Parathyroid adenoma (tissue), 2 donors: ENCODE measurements around the gene GDPD4.

Source experiments
- H2AFZ ChIP-seq: fragments of 300-600 bp; sonication (generic); one replicate; pipeline ENCODE4 v1.7.0; 2017; ENCODE audit warnings: antibody characterized with exemption, mild to moderate bottlenecking
- H3K27ac ChIP-seq: fragments of 300-600 bp; sonication (generic); one replicate; pipeline ENCODE4 v1.7.0; 2017
- H3K27me3 ChIP-seq: fragments of 300-600 bp; sonication (generic); one replicate; pipeline ENCODE4 v1.7.0; 2017; ENCODE audit warnings: low read length; ENCODE audit not compliant: control insufficient read depth, insufficient read depth
- H3K36me3 ChIP-seq: fragments of 300-600 bp; sonication (generic); one replicate; pipeline ENCODE4 v1.7.0; 2017; ENCODE audit warnings: low read length; ENCODE audit not compliant: control insufficient read depth, insufficient read depth
- H3K4me1 ChIP-seq: fragments of 300-600 bp; sonication (generic); one replicate; pipeline ENCODE4 v1.7.0; 2017; ENCODE audit warnings: control low read depth
- H3K4me2 ChIP-seq: fragments of 300-600 bp; sonication (generic); one replicate; pipeline ENCODE4 v1.7.0; 2017; ENCODE audit warnings: low read length
- H3K4me3 ChIP-seq: fragments of 300-600 bp; sonication (generic); one replicate; pipeline ENCODE4 v1.7.0; 2017; ENCODE audit warnings: low read depth, low read length
- H3K79me2 ChIP-seq: fragments of 300-600 bp; sonication (generic); one replicate; pipeline ENCODE4 v1.7.0; 2017; ENCODE audit warnings: control low read depth
- H3K9ac ChIP-seq: fragments of 300-600 bp; sonication (generic); one replicate; pipeline ENCODE4 v1.7.0; 2017; ENCODE audit warnings: mild to moderate bottlenecking
- H3K9me3 ChIP-seq: fragments of 300-600 bp; sonication (generic); one replicate; pipeline ENCODE4 v1.7.0; 2017; ENCODE audit warnings: low read length; ENCODE audit not compliant: control insufficient read depth
- TF ChIP-seq, protein P1 (sequence below): fragments of 300-600 bp; sonication (generic); IDR thresholded peaks from one replicate; pipeline ENCODE4 v1.7.0; 2017; ENCODE audit warnings: antibody characterized with exemption, mild to moderate bottlenecking
- donor health status: primary hyperparathyroidism.

The GDPD4 gene, protein sequence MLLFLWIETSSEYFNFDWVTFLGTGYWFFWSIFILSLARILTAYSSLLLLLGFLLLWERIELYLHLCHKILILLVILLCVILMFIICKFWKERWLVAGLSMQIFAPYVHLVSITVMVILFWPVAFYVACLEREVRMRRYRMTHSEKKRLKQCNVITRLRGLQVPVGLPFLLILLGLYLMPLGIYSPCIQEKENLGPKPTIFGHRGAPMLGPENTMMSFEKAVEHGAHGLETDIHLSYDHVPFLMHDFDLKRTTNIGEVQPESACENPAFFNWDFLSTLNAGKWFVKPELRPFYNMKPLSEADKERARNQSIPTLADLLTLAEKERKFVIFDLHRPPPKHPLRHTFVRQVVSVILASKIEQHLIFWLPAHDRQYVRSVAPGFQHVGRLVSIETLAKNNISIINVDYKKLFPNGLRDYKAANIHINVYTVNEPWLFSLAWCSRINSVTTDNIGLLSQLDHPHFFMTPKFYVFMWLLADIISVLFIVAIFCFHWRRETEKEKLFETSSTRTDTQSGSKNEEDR

DNA sequence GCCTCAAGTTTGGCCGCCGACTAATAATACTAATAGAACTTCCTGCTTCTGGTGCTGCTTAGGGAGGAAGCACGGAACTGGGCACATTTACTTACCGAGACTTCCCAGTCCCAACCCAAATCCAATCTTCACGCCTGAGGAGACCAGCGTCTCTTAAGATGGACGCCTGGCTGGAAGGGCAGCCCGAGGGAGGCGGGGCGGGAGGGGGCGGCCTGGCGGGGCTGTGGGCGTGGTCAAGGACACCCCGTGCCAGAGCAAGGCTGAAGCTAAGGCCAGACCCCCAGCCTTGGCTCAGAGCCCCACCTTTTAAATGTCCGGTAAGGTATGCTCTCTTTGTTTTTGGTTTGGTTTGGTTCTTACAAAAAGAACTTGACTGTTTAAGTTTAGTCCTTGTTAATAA, at the start of gene GDPD4:
Gene GDPD4, minus strand, starts transcription at position 177 of the 400 bp plus-strand sequence. CDS start 16,549 bp downstream, outside the sequence.
- Histone ChIP-seq H3K9ac (no peak within 1 kb of the TSS), H3K4me3 (no peak within 1 kb of the TSS), H3K27ac (no peak within 1 kb of the TSS), H3K4me1 (no peaks in the 10 kb centered on the region), H3K4me2 (no peak within 1 kb of the TSS), H2AFZ (no peak within 1 kb of the TSS), H3K79me2 (no peaks in the 10 kb centered on the region), H3K9me3 (no peaks in the 10 kb centered on the region), H3K36me3 (no peaks in the 10 kb centered on the region), H3K27me3 (no peaks in the 10 kb centered on the region)
- TF ChIP-seq, protein P1, sequence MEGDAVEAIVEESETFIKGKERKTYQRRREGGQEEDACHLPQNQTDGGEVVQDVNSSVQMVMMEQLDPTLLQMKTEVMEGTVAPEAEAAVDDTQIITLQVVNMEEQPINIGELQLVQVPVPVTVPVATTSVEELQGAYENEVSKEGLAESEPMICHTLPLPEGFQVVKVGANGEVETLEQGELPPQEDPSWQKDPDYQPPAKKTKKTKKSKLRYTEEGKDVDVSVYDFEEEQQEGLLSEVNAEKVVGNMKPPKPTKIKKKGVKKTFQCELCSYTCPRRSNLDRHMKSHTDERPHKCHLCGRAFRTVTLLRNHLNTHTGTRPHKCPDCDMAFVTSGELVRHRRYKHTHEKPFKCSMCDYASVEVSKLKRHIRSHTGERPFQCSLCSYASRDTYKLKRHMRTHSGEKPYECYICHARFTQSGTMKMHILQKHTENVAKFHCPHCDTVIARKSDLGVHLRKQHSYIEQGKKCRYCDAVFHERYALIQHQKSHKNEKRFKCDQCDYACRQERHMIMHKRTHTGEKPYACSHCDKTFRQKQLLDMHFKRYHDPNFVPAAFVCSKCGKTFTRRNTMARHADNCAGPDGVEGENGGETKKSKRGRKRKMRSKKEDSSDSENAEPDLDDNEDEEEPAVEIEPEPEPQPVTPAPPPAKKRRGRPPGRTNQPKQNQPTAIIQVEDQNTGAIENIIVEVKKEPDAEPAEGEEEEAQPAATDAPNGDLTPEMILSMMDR = no peak

DNA sequence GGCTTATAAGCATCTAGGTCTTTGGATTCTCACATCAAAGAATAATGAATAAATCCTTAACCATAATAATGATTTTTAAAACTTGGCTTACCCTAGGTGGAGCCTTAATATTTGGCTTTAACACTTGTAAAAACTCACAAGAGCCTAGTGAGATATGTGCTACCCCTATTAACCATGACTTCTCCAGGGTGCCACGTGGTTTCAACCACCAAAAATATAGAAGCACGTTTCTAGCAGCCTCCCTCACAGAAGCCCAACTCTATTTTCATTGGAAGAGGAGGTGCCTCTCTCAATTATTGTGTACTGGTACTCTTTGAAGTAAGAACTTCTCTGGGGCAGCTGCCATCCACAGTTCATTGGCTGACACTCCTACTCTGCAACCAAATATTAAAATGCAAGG, 46.5 kb upstream of the GDPD4 start:
- Histone ChIP-seq H3K27me3 (no peaks in the 10 kb centered on the region), H3K4me2 (no peak overlapping the region), H3K36me3 (no peaks in the 10 kb centered on the region), H2AFZ (no peak overlapping the region), H3K4me3 (no peak overlapping the region), H3K9ac (no peak overlapping the region), H3K27ac (no peak overlapping the region), H3K4me1 (no peaks in the 10 kb centered on the region), H3K79me2 (no peaks in the 10 kb centered on the region), H3K9me3 (no peaks in the 10 kb centered on the region)
- TF ChIP-seq, protein P1 = no peak

DNA sequence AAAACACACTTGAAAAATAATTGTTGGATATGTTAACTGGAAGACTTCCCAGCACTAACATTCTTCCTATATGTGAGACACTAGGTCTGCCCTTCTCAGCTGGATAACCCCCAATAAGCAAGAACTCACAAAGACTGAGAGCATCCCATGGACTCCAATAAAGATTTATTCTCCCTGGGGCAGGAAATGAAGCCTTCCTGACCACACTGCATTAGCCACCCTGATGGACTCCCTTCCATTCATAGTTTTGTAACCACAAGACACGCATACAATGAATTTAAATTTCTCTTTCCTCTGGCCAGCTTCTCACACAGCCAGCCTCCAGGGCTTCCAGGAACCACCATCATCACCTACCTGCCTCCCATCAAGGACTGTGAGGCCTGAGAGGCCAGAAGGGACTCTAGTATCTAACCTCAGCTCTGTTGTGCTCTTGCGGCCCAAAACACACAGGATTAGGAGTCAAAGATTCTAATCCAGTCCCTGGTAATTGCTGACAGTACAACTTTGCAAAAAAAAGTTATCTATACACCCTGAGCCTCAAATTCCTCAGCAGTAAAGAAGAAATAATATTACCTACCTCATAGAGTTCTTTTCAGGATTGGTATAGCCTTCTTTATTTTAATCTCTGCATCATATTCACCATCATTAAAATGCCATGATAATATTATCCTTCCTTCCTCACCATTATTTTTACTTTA, 45.6 kb upstream of the GDPD4 start:
- H3K4me2 ChIP-seq = no peak overlapping the region
- no peak overlapping the region for H3K9ac ChIP-seq
- no peaks in the 10 kb centered on the region for H3K9me3 ChIP-seq
- no peaks in the 10 kb centered on the region for H3K36me3 ChIP-seq
- no peak overlapping the region for H2AFZ ChIP-seq
- H3K27ac ChIP-seq = no peak overlapping the region
- TF ChIP-seq, protein P1 = no peak
- no peak overlapping the region for H3K4me3 ChIP-seq
- no peaks in the 10 kb centered on the region for H3K79me2 ChIP-seq
- no peaks in the 10 kb centered on the region for H3K4me1 ChIP-seq
- no peaks in the 10 kb centered on the region for H3K27me3 ChIP-seq

DNA sequence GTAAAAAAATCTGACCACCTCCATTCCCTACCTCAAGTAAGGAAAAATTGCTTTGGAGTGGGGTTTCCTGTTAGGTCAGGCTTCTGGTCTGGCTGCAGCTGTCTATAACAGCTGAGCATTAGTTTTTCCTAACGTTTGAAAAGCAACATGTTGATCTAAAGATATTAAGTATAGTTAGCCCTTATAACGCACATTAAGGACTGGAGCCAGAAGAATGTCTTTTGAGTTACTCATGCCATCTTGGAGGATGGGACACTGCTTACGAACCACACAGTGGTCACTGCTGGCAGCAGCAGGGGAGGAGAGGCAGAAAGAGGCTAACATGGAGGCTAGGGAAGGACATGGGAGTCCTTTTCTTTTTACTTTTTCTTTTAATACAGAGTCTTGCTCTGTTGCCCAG, 44.1 kb upstream of the GDPD4 start:
- no peaks in the 10 kb centered on the region for H3K36me3 ChIP-seq
- no peaks in the 10 kb centered on the region for H3K27me3 ChIP-seq
- TF ChIP-seq, protein P1 = no peak
- no peaks in the 10 kb centered on the region for H3K79me2 ChIP-seq
- H2AFZ ChIP-seq = no peak overlapping the region
- H3K27ac ChIP-seq = no peak overlapping the region
- H3K4me3 ChIP-seq = no peak overlapping the region
- no peaks in the 10 kb centered on the region for H3K4me1 ChIP-seq
- no peak overlapping the region for H3K4me2 ChIP-seq
- H3K9ac ChIP-seq = no peak overlapping the region
- no peaks in the 10 kb centered on the region for H3K9me3 ChIP-seq
